GM21447 (cell line): ENCODE measurements around the gene CELF4.

Experiments
- ATAC-seq: cut with Tn5 transposase; IDR thresholded peaks from one replicate; pipeline ENCODE4 v1.9.1; 2021; ENCODE audit not compliant: unreplicated experiment

The CELF4 gene

DNA sequence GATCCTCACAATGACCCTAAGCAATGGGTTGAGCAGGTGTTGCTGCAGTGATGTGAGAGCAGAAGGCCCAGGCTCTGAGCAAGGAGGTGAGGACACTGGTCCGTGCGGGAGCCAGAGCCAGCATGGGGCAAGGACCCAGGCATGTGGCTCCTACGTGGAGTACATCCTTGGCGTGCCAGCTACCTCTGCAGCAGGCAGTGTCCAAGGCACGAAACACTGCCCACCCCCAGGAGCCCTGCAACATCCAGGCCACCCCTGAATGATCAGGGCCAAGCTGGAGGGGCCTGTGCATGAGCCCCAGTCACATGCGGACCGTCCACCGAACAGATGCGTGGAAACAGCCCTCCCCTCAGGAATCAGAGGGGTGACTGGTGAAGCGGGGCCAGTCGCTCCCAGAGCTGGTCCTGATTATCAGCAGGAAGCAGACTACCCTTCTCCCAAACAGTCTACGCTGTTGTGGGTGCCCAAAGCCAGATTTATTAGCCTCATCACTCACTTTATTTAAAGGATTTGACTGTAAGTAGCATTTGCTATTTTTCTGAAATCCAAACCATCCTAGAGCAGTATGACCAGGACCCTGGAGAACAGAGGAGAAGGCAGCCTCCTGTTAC lies 16.8 kb downstream of the CELF4 start:
- no peak for ATAC-seq

- no peak for ATAC-seq
Observed at GRCh38 chr18:37547196-37547827, 18.3 kb downstream of the CELF4 start.

DNA sequence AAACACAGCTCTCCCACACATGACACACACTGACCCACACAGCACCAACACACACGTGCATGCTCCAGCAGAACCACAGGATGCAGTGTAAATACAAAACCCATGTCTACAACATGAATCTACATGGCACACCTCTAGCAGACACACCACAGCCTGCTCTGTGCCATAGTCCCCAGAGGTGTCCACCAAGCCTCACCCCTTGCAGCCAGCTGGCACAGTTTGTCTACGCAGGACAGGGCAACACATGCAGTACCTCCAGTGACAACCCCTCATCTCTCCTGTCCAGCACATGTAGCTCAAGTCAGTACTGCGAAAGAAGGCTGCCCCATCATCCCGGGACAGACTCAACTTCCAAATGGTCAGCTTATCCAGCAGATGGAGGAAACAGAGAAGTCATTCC lies 18.9 kb downstream of the CELF4 start:
- ATAC-seq = no peak

GRCh38 chr18:37546272-37546537 lies 19.4 kb downstream of the CELF4 start:
- ATAC-seq = no peak

DNA sequence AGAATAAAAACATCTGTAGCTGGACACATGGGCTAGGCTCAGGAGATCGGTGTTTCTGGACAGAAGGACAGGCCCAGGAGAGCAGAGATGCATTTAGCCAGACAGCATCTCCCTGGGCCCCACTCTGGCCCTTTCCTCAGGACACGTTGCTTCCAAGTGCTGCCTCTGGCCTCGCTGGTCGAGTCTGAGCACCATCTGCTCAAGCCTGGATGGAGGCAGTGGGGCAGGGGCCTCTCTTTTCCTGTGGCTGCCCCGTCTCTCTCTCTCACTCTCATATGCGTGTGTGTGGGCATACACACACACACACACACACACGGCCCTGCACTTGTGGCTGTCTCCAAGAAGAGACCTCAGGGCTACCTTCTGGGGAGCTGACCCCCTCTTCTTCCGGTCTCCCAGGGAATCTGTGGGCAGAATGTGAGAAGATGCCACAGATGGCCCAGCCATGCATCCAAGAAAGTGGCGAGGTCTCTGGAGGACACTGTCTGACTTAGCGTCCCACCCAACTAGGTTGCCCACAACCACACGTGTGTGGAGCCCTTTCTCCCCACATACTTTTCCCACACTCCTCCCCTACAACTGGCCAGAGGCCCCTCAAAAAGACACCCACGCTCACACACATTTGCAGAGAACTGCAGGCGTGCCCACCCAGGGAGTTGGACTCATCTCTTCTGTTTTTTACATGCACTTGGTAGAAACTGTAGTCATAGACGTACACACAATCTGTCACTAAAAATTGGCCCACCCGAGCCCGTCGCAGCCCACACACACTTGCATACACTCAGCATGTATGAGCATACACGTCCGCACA lies 19.9 kb downstream of the CELF4 start:
- no peak for ATAC-seq

DNA sequence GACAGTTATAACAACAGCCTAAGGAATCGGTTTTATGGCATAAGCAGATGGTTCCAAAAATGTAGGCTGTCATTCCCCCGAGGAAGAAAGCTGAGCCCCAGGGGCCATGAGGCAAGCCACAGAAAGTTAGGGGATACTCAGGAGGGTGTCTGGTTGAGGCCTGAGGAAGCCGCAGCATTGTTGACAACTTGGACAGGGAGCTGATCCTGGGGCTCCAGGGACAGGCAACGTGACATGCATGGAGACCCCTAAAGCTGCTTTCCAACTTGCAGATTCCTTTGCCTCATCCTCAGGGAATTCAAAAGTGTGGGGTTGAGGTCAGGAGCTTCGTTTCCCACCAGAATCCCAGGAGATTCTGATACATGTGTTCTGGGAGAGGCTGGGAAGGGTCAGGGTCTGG lies 20.9 kb downstream of the CELF4 start:
- no peak for ATAC-seq

- ATAC-seq = no peak
Observed at GRCh38 chr18:37544217-37544616, 21.4 kb downstream of the CELF4 start.

DNA sequence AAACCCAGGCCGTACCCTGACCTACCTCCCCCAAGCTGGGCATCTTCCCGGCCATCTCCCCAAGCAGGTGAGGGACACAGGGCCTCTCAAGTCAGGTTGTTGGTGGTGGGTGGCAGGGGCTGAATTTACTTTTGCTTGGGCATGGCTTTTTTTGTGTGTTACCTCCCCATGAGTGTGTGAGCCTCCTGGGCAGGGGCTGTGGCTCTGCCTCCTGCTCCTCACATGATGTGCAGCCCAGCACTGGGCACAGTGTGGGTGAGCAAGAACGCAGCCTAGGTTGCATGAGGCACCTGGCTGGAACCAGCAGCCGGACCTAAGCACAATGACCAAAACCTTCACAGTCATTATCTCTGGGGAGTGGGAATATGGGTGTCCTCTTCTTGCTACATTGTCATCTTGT lies 22.3 kb downstream of the CELF4 start:
- no peak for ATAC-seq

DNA sequence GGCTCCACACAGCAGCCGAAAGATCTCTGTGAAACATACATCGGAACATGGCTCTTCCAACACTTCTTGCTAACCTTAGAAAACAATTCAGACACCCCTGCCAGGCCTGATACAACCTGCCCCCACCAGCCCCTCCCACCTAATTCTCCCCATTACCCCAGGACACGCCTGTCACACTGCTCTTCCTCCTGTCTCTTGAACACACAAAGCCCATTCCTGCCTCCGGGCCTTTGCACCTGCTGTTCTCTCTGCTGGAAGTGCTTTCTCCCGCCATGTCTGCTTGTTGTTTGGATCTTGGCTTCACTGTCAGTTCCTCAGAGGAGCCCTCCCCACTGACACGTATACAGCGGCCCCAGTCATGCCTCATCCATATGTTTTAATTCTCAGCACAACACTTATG lies 24.1 kb downstream of the CELF4 start:
- no peak for ATAC-seq

- no peak for ATAC-seq
Observed at GRCh38 chr18:37540424-37541138, 25.0 kb downstream of the CELF4 start.

- ATAC-seq = no peak
Observed at GRCh38 chr18:37539236-37539635, 26.4 kb downstream of the CELF4 start.

- ATAC-seq = no peak
Observed at GRCh38 chr18:37538526-37539205, 26.9 kb downstream of the CELF4 start.

GRCh38 chr18:37537868-37538525 lies 27.6 kb downstream of the CELF4 start:
- no peak for ATAC-seq

DNA sequence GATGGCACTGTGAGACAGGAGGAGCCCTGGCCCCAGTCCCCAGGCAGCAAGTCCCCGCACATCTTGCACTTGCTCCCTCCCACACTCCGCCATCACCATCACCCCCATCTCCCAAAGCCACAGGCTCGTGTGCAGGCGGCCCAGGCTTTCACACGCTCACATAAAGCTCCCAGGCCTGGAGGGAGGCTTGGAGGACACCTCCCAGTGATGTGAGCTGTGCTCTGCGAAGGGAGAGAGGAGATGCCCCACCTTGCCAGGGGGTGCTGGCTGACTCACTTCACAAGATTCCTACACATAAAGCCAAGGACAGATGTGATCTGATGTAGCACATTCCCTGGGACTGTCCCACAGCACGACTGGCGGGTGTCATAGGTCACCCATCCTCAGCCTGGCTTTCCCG lies 28.9 kb downstream of the CELF4 start:
- no peak for ATAC-seq

- ATAC-seq = no peak
Observed at GRCh38 chr18:37535968-37536367, 29.6 kb downstream of the CELF4 start.

DNA sequence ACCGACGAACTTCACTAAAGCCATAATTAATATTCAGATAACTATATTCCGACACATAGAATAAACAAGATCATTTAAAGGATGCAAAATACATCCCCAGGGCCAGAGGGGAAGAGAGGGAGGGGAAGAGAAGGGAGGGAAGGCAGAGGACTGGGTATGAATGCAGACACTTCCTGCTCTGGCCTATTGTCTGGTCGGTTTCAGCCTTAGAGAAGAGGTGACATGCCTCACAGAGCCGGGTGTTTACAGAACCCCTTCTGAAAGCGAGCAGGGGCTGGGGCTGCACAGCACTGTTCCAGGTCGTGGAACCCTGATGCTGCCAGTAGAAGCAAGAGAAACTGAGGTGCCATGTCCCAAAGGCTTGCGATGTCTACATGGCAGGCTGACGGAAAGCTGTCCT lies 31.0 kb downstream of the CELF4 start:
- no peak for ATAC-seq

GRCh38 chr18:37533647-37534584 lies 31.7 kb downstream of the CELF4 start:
- no peak for ATAC-seq

DNA sequence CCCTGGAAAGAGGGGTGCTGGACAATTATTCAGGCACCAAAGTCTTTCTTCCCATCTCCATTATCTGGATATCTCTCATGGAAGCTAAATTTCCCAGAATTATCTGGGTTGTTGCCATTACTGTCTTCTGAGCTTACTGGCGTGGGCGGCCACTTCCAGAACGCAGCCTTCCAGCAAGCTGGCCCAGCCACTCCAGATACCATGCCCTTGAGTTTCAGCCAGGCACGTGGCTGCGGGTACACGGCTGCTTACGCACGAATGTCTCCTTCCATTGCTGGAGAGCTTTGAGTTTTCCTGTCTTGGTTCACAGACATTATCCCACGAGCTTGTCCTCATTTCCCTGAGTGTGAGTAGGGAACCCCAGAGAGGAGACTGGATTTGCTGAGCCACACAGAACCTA lies 32.7 kb downstream of the CELF4 start:
- ATAC-seq = no peak

GRCh38 chr18:37529863-37530262 lies 35.7 kb downstream of the CELF4 start:
- peak; percentile 67 for ATAC-seq

- ATAC-seq = no peak
Observed at GRCh38 chr18:37529296-37529695, 36.3 kb downstream of the CELF4 start.
